LNCAP (cell line): ENCODE data around the gene TBX4.

Experiments
- CTCF ChIP-seq: fragments of 450-650 bp; IDR thresholded peaks from 2 replicates; pipeline ENCODE4 v1.5.1; 2017; ENCODE audit warnings: mild to moderate bottlenecking

The TBX4 gene

GRCh38 chr17:61406537-61406845, 45.7 kb upstream of the TBX4 start:
- TF ChIP-seq CTCF: no peak

DNA sequence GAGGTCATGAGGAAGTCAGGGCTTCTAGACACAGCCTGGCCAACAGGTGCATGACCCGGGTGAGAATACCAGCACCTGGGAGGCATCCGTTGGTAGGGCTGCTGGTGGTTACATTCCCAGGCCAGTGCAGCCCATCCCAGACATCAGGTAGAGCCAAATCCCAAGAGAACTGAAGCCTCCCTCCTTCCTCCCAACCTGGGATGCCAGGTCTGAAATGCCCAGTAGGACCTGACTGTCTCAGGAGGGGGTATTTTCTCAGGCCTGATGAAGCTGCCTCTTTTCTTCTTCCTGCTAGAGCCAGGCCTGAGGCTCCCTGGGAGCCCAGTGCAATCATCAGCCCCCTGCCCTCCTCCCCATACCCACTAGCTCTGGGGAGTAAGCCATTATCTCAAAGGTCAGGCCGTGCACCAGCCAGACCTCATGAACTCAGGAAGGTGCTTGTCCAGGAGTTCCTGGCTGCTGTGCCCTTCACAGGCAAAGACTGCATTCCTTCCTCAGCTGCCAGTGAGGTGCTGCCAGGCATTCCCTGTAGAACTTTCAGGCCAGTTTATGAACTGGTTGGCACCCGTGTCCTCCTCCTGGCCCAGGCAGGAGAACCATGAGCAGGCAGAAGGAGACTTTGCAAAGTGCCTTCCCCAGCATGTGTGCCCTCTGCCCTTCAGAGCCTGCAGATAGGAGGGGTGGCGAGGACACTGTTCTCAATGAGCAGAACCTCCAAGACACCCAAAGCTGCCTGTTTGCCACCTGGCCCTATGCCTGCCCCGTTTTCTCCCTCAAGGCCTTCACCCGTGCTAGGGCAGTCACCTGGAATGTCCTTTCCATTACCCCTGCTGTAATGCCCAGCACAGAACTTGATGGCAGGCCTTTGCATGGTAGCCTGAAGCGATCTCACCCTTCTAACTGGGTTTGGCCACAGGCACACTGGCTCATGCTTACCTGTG, 45.0 kb upstream of the TBX4 start:
- no peak for TF ChIP-seq CTCF

- no peak for TF ChIP-seq CTCF
Measured at GRCh38 chr17:61408151-61409041, 43.8 kb upstream of the TBX4 start.

DNA sequence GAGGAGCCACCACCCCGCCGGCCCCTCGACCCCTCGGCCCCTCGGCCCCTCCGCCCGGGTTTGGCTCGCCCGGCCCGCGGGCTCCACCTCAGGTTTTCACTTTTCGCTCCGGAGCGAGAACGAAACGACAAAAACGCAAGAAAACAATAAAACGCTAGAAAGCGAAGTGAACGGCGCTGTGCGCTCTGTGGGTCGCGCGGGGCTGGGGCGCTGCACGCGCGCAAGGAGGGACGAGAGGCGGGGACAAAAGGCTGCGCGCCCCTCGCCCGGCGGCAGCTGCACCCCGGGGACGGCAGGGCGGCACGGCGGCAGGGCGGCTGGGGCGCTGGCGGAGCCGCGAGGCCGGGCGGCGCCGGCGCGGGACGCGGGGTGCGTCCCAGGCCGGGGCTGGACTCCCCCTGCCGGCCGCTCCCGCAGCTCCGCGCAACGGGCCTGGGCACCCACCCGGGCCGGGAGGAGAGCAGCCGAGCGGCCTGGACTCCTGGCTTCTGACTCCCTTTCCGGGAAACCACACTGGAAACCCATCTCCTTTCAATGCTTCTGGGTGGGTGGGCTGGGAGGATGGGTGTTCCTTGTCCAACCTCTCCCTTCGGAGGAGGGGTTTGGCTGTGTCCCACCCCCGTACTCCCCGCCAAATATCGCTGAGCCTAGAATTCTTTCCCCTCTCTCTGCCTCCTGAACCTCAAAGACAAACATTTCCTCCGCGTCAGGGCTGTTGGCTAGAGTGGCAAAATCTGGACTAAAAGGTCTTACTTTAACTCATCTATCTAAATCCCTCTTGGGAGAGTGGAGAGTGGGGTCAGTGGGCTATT, 42.7 kb upstream of the TBX4 start:
- peak; percentile 85 for TF ChIP-seq CTCF

GRCh38 chr17:61410141-61411010, 41.8 kb upstream of the TBX4 start:
- TF ChIP-seq CTCF: peak; percentile 8; the same call in 1 of the 2 replicates

DNA sequence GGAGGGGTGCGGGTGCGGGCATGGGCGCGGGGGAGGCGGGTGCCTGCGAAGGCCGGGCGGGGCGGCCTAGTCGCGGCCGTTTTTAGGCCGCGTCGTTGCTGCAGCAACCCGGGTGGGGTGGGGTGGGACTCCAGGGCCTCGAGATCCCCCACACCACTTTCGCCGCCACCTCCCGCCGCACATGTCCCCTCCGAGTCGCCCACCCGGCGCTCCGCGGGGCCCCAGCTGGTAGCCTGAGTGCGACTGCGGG, 41.3 kb upstream of the TBX4 start:
- TF ChIP-seq CTCF: no peak
